Measurements from ENCODE around the gene ZNF516. TPM values are rescaled to one million over a fixed set of nuclear protein-coding genes. Genes with fewer than 3 reads are reported as not detected.

Gene ZNF516
- total RNA-seq, 1 donor from 2014 or later, result 11.5 TPM

DNA sequence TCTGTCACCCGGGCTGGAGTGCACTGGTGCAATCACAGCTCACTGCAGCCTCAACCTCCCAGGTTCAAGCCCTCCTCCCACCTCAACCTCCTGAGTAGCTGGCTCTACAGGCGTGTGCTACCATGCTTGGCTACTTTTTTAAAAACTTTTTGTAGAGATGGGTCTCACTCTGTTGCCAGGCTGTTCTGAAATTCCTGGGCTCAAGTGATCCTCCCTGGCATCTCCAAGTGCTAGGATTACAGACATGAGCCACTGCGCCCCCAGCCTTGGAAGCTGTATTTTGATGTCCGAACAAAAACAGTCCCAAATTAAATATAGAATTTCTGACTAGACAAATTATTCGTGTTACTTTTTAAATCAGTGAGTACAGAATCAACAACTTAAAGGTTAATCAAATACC lies 97.4 kb downstream of the ZNF516 start:
- H3K27me3 ChIP-seq (ENCODE audit: low read depth), result no peaks in the 10 kb centered on the region
- peaks cover 18% of the 10 kb centered on the region for H3K4me1 ChIP-seq
- intact Hi-C loops (cut with micrococcal nuclease), result loop anchor here (5.0 kb wide), 1 partner anchor 310 kb away; no protein-coding TSS in a partner anchor
- no peaks in the 10 kb centered on the region for H3K9me3 ChIP-seq (replicated peaks)
- H3K27ac ChIP-seq (replicated peaks), result no peak overlapping the region
- H3K36me3 ChIP-seq, result peaks cover 5% of the 10 kb centered on the region
- H3K4me3 ChIP-seq, result no peak overlapping the region
- TF ChIP-seq CTCF (IDR thresholded peaks at IDR 0.05; ENCODE audit: borderline replicate concordance), result no peak
- DNase-seq, result no peak

DNA sequence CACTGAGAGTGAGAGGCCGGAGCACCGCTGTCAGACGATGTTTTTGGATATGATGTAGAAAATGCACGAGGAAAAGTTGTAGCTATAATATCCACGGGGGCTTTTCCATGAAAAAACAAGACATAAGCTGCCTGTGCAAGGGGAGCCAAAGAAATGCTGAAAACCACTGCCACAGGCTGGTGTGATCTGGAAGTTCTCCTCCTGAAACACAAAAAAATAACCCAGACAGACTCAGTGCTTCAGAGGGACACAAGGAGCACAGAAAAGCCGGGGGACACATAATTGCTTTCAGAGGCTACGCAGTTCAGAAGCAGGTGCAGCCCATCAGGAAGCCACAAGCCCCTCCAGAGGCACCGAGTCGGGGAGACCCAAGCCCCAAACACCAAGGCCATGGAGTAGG lies 98.2 kb downstream of the ZNF516 start:
- H3K4me3 ChIP-seq, result no peak overlapping the region
- no peaks in the 10 kb centered on the region for H3K27me3 ChIP-seq (ENCODE audit: low read depth)
- intact Hi-C loops (cut with micrococcal nuclease), result loop anchor here (5.0 kb wide), 1 partner anchor 311 kb away; no protein-coding TSS in a partner anchor
- H3K4me1 ChIP-seq, result peaks cover 18% of the 10 kb centered on the region
- H3K36me3 ChIP-seq, result no peaks in the 10 kb centered on the region
- no peak for TF ChIP-seq CTCF (IDR thresholded peaks at IDR 0.05; ENCODE audit: borderline replicate concordance)
- no peak for DNase-seq
- no peaks in the 10 kb centered on the region for H3K9me3 ChIP-seq (replicated peaks)
- no peak overlapping the region for H3K27ac ChIP-seq (replicated peaks)

GRCh38 chr18:76395609-76396008 lies 99.4 kb downstream of the ZNF516 start:
- Histone ChIP-seq H3K4me1 (peaks cover 16% of the 10 kb centered on the region), H3K9me3 (replicated peaks) (no peaks in the 10 kb centered on the region), H3K27me3 (ENCODE audit: low read depth) (no peaks in the 10 kb centered on the region), H3K4me3 (no peak overlapping the region), H3K36me3 (no peaks in the 10 kb centered on the region), H3K27ac (replicated peaks) (no peak overlapping the region)
- no peak for TF ChIP-seq CTCF (IDR thresholded peaks at IDR 0.05; ENCODE audit: borderline replicate concordance)
- intact Hi-C loops (cut with micrococcal nuclease), result loop anchor here (5.0 kb wide), 1 partner anchor 312 kb away; no protein-coding TSS in a partner anchor
- no peak for DNase-seq

DNA sequence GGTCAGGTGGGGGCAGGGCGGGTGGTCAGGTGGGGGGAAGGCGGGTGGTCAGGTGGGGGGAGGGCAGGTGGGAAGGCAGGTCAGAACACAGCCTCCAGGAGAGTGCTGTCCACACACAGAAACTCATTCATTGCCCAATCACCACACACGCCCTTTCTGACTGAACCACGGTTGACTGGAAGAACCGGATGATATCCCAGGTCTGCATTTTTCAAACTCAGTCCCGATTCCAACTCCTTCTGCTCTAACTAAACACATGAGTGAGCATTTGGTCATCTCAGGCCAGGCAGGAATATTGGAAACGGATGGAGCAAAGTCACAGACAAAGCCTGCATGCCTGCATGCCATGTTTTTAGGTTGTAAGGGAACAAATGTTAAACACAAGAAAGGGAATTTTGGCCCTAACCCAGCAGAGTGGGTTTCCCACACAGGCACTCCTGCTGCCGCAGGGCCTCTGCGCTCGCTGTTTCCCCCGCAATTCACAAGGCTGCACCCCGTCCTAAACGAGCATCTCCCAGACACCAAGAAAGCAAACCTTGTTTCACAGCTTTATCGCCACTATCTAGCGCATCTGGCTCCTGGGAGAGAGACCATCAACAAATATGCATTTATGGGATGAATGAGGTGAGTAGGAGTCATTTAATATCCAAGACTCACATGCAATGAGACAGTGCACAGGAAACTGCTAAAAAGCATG lies 100.1 kb downstream of the ZNF516 start:
- peaks cover 21% of the 10 kb centered on the region for H3K4me1 ChIP-seq
- no peak overlapping the region for H3K4me3 ChIP-seq
- intact Hi-C loops (cut with micrococcal nuclease), result loop anchor here (5.0 kb wide), 1 partner anchor 312 kb away; no protein-coding TSS in a partner anchor
- H3K27ac ChIP-seq (replicated peaks), result no peak overlapping the region
- DNase-seq, result no peak
- no peaks in the 10 kb centered on the region for H3K27me3 ChIP-seq (ENCODE audit: low read depth)
- H3K9me3 ChIP-seq (replicated peaks), result no peaks in the 10 kb centered on the region
- H3K36me3 ChIP-seq, result no peaks in the 10 kb centered on the region
- no peak for TF ChIP-seq CTCF (IDR thresholded peaks at IDR 0.05; ENCODE audit: borderline replicate concordance)

- no peaks in the 10 kb centered on the region for H3K9me3 ChIP-seq (replicated peaks)
- no peak overlapping the region for H3K27ac ChIP-seq (replicated peaks)
- peaks cover 25% of the 10 kb centered on the region for H3K4me1 ChIP-seq
- no peak for DNase-seq
- no peaks in the 10 kb centered on the region for H3K27me3 ChIP-seq (ENCODE audit: low read depth)
- H3K36me3 ChIP-seq, result no peaks in the 10 kb centered on the region
- TF ChIP-seq CTCF (IDR thresholded peaks at IDR 0.05; ENCODE audit: borderline replicate concordance), result no peak
- intact Hi-C loops (cut with micrococcal nuclease), result no loop called here
- H3K4me3 ChIP-seq, result no peak overlapping the region
Observed at GRCh38 chr18:76392349-76392748, 102.7 kb downstream of the ZNF516 start.
